G401 (cell line): ENCODE measurements around the gene IER2. TPM values are rescaled to one million over a fixed set of nuclear protein-coding genes. Genes with fewer than 3 reads are reported as not detected.
"Not testable (repeated sequence)": the region's sequence is repeated elsewhere in the genome, so short reads cannot be mapped to it uniquely, and the experiment has no call there.

Source experiments
- DNase-seq: peaks from one replicate; pipeline ENCODE4 v3.0.0-alpha.2; 2015; ENCODE audit warnings: low spot score
- in situ Hi-C: cut with HindIII; loops from 2 replicates; pipeline ENCODE4 v1.10.0; 2016; ENCODE audit warnings: low sequenced_read_pairs, mixed read lengths
- total RNA-seq: library from RNA; depleted of rRNA; stranded (reverse); fragments of >200 nt; shearing (Covaris generic); gene quantifications from 2 replicates; pipeline ENCODE4 v1.2.3, GENCODE V29; 2014; rRNA removed

The IER2 gene
- total RNA-seq, 1 experiment from 2014 or later = 40.5 TPM

DNA sequence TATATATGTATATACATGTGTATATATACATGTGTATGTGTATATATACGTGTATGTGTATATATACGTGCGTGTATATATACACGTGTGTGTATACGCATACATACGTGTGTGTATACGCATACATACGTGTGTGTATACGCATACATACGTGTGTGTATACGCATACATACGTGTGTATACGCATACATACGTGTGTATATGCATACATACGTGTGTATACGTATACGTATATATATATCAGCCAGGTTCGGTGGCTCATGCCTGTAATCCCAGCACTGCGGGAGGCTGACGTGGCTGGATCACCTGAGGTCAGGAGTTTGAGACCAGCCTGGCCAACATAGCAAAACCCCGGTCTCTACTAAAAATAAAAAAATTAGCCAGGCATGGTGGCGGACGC lies 34.7 kb downstream of the IER2 start:
- in situ Hi-C loops, DNase-seq: not testable (repeated sequence)

GRCh38 chr19:13185763-13186657 lies 35.8 kb downstream of the IER2 start:
- DNase-seq, in situ Hi-C loops: not testable (repeated sequence)

GRCh38 chr19:13186688-13187087 lies 36.5 kb downstream of the IER2 start:
- in situ Hi-C loops, DNase-seq: not testable (repeated sequence)

DNA sequence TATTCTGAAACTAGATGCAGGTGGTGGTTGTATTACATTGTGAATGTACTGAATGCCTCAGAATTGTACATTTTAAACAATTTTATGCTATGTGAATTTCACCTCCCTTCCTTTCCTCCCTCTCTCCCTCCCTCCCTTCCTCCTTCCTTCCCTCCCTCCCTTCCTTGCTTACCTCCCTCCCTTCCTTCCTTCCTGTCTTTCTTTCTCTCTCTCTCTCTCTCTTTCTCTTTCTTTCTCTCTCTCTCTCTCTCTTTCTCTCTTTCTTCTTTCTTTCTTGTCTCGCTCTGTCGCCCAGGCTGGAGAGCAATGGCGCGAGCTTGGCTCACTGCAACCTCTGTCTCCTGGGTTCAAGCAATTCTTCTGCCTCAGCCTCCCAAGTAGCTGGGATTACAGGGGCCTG lies 37.2 kb downstream of the IER2 start:
- in situ Hi-C loops = no loop called here
- no peak for DNase-seq

GRCh38 chr19:13189600-13189999 lies 39.4 kb downstream of the IER2 start:
- no peak for DNase-seq
- in situ Hi-C loops = no loop called here

GRCh38 chr19:13190781-13191540 lies 40.8 kb downstream of the IER2 start:
- in situ Hi-C loops = no loop called here
- no peak for DNase-seq

GRCh38 chr19:13195678-13196077 lies 45.5 kb downstream of the IER2 start:
- DNase-seq = no peak
- in situ Hi-C loops = no loop called here

GRCh38 chr19:13198634-13199033 lies 48.4 kb downstream of the IER2 start:
- in situ Hi-C loops = no loop called here

GRCh38 chr19:13202112-13202511 lies 51.9 kb downstream of the IER2 start:
- DNase-seq, in situ Hi-C loops: not testable (repeated sequence)

More at GRCh38 chr19:13198634-13199033, 48.4 kb downstream of the IER2 start:
- DNase-seq = no peak

Other genes starting within 250 kb of the IER2 start
- 0.17 and 0.31 TPM in 2 replicates for gene SYCE2, start 231.1 kb upstream of the IER2 start, total RNA-seq
- gene FARSA, start 216.7 kb upstream of the IER2 start, total RNA-seq = 142 and 150 TPM in 2 replicates
- gene CALR, start 211.8 kb upstream of the IER2 start, total RNA-seq = 1,471 and 1,755 TPM in 2 replicates
- 76.4 and 88.8 TPM in 2 replicates for gene RAD23A, start 204.5 kb upstream of the IER2 start, total RNA-seq
- 79.7 and 124 TPM in 2 replicates for gene GADD45GIP1, start 193.2 kb upstream of the IER2 start, total RNA-seq
- 0.18 TPM in 1 of 2 replicates, not detected in the other for gene DAND5, start 180.8 kb upstream of the IER2 start, total RNA-seq
- gene NFIX, start 154.9 kb upstream of the IER2 start, total RNA-seq = 0.86 and 3.6 TPM in 2 replicates
- not detected in 2 replicates for gene LYL1, start 47.6 kb upstream of the IER2 start, total RNA-seq
- gene TRMT1, start 33.7 kb upstream of the IER2 start, total RNA-seq = 86.8 and 87.0 TPM in 2 replicates
- gene NACC1, start 32.1 kb upstream of the IER2 start, total RNA-seq = 53.4 and 60.5 TPM in 2 replicates
- gene STX10, start within 50 bp of the IER2 start, total RNA-seq = 93.4 and 112 TPM in 2 replicates